IPS DF 4.7 (cell line): Measurements from ENCODE around the gene CPEB1.
"Not testable (repeated sequence)": the region's sequence is repeated elsewhere in the genome, so short reads cannot be mapped to it uniquely, and the experiment has no call there.

Source experiments
- DNase-seq: peaks from one replicate; pipeline ENCODE4 v3.0.0-alpha.2; 2013; ENCODE audit warnings: low spot score; ENCODE audit errors: extremely low read depth

CPEB1 gene

GRCh38 chr15:82649226-82649999, 2.2 kb upstream of the CPEB1 start:
- DNase-seq = no peak

- no peak for DNase-seq
Observed at GRCh38 chr15:82648257-82649103, 1.3 kb upstream of the CPEB1 start.

- DNase-seq = no peak
Observed at GRCh38 chr15:82647835-82648256, 683 bp upstream of the CPEB1 start.

- DNase-seq = no peak
Observed at GRCh38 chr15:82646250-82647044, 716 bp downstream of the CPEB1 start.

- DNase-seq = not testable (repeated sequence)
Observed at GRCh38 chr15:82644967-82645852, 2.0 kb downstream of the CPEB1 start.

GRCh38 chr15:82643992-82644391, 3.2 kb downstream of the CPEB1 start:
- DNase-seq = no peak

- no peak for DNase-seq
Observed at GRCh38 chr15:82642656-82643055, 4.5 kb downstream of the CPEB1 start.

GRCh38 chr15:82641129-82641798, 5.9 kb downstream of the CPEB1 start:
- no peak for DNase-seq

GRCh38 chr15:82640672-82641071, 6.5 kb downstream of the CPEB1 start:
- DNase-seq = no peak

- no peak for DNase-seq
Observed at GRCh38 chr15:82635798-82636197, 11.4 kb downstream of the CPEB1 start.

GRCh38 chr15:82630033-82630432, 17.1 kb downstream of the CPEB1 start:
- no peak for DNase-seq

- DNase-seq = no peak
Observed at GRCh38 chr15:82625136-82625535, 22.0 kb downstream of the CPEB1 start.

- DNase-seq = no peak
Observed at GRCh38 chr15:82624438-82624837, 22.7 kb downstream of the CPEB1 start.

- no peak for DNase-seq
Observed at GRCh38 chr15:82624008-82624407, 23.2 kb downstream of the CPEB1 start.

- DNase-seq = no peak
Observed at GRCh38 chr15:82621970-82622369, 25.2 kb downstream of the CPEB1 start.

GRCh38 chr15:82613747-82614146, 33.4 kb downstream of the CPEB1 start:
- DNase-seq = no peak

- DNase-seq = no peak
Observed at GRCh38 chr15:82611348-82611747, 35.8 kb downstream of the CPEB1 start.

GRCh38 chr15:82602195-82602594, 45.0 kb downstream of the CPEB1 start:
- no peak for DNase-seq

- DNase-seq = no peak
Observed at GRCh38 chr15:82599862-82600261, 47.3 kb downstream of the CPEB1 start.

- no peak for DNase-seq
Observed at GRCh38 chr15:82597815-82598214, 49.3 kb downstream of the CPEB1 start.
